ENCODE results near the gene ADAM12.

- no peak for TF ChIP-seq CTCF (conservative IDR thresholded peaks at IDR 0.05; ENCODE audit: low read length)
- TF ChIP-seq EZH2phosphoT487 (IDR thresholded peaks at IDR 0.05; ENCODE audit: borderline replicate concordance) = no peak
Observed at GRCh38 chr10:126400641-126401040, 12.4 kb upstream of the ADAM12 start.

Measured in Loucy (cell line).